ENCODE data around the gene SORCS2. TPM values are rescaled to one million over a fixed set of nuclear protein-coding genes. Genes with fewer than 3 reads are reported as not detected.

The SORCS2 gene
- total RNA-seq, 2 experiments from 2014 or later, result 0.03 TPM; not detected in 1

DNA sequence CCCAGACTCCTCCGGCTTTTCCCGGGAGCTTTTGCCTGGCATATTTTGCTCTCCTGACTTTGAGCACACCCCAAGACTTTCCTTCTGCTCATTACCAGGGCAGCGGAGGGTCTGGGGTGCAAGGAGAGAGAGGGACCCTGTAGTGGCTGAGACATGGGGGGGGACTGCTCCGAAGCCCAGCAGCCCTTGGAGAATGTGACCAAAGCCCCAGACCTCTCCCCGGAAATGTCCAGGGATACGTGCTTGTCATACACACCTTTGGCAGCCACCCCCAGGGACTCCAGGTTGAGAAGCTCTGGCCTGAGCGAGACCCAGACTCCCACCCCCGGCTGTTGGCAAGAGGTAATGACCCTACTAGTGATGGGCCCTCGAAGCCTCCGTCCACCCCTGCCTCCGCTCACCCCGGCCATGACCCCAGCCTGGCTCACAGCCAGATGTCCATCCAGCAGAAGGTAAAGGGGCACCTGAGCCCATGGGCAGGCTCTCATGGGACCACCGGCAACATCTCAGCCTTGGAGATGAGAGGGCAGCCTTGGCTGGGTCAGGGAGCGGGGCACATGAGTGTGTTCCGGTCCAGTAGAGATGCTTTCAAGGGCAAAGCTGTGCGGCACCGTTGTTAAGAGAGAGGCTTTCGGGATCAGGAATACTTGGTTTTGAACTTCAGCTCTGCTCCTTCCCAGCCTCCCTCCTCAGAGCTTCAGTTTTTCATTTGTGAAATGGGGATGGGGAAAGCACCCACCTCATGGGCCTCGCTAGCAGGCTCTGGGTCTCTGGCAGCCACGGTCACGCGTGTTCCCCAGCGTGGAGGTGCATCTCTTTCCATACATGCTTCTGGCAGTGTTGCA, 240.4 kb downstream of the SORCS2 start:
- POLR2A ChIA-PET, result no interaction called here
- no TSS peak for BruUV-seq (replicated peaks)
- no peaks in the 10 kb centered on the region for H3K36me3 ChIP-seq (ENCODE audit: insufficient read depth, low read length)
- CTCF ChIA-PET (ENCODE audit: unreplicated experiment), result no interaction called here
- H3K9me2 ChIP-seq (ENCODE audit: insufficient read depth, low read length), result no peaks in the 10 kb centered on the region
- no peak overlapping the region for H3K27ac ChIP-seq (ENCODE audit: low read depth, low read length, poor library complexity, severe bottlenecking)
- H3K4me1 ChIP-seq (ENCODE audit: insufficient read depth, low read length, poor library complexity, severe bottlenecking), result no peaks in the 10 kb centered on the region
- H3K4me3 ChIP-seq (ENCODE audit: low read depth, low read length, poor library complexity, severe bottlenecking), result no peak overlapping the region
- no peak for TF ChIP-seq EZH2phosphoT487 (IDR thresholded peaks at IDR 0.05; ENCODE audit: borderline replicate concordance, low read depth, low read length)
- TF ChIP-seq, protein P1, sequence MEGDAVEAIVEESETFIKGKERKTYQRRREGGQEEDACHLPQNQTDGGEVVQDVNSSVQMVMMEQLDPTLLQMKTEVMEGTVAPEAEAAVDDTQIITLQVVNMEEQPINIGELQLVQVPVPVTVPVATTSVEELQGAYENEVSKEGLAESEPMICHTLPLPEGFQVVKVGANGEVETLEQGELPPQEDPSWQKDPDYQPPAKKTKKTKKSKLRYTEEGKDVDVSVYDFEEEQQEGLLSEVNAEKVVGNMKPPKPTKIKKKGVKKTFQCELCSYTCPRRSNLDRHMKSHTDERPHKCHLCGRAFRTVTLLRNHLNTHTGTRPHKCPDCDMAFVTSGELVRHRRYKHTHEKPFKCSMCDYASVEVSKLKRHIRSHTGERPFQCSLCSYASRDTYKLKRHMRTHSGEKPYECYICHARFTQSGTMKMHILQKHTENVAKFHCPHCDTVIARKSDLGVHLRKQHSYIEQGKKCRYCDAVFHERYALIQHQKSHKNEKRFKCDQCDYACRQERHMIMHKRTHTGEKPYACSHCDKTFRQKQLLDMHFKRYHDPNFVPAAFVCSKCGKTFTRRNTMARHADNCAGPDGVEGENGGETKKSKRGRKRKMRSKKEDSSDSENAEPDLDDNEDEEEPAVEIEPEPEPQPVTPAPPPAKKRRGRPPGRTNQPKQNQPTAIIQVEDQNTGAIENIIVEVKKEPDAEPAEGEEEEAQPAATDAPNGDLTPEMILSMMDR (conservative IDR thresholded peaks at IDR 0.05; ENCODE audit: low read length), result no peak
- no peaks in the 10 kb centered on the region for H3K9me3 ChIP-seq (ENCODE audit: low read length)
- no peak for DNase-seq (ENCODE audit: low spot score)
- no peaks in the 10 kb centered on the region for H4K20me1 ChIP-seq (ENCODE audit: insufficient read depth, low read length)
- intact Hi-C loops (cut with micrococcal nuclease; ENCODE audit: unreplicated experiment), result no loop called here
- no peak overlapping the region for H2AFZ ChIP-seq (ENCODE audit: low read length)
- no peaks in the 10 kb centered on the region for H3K79me2 ChIP-seq (ENCODE audit: insufficient read depth, low read depth, low read length)
- no peak overlapping the region for H3K4me2 ChIP-seq (ENCODE audit: low read length)

DNA sequence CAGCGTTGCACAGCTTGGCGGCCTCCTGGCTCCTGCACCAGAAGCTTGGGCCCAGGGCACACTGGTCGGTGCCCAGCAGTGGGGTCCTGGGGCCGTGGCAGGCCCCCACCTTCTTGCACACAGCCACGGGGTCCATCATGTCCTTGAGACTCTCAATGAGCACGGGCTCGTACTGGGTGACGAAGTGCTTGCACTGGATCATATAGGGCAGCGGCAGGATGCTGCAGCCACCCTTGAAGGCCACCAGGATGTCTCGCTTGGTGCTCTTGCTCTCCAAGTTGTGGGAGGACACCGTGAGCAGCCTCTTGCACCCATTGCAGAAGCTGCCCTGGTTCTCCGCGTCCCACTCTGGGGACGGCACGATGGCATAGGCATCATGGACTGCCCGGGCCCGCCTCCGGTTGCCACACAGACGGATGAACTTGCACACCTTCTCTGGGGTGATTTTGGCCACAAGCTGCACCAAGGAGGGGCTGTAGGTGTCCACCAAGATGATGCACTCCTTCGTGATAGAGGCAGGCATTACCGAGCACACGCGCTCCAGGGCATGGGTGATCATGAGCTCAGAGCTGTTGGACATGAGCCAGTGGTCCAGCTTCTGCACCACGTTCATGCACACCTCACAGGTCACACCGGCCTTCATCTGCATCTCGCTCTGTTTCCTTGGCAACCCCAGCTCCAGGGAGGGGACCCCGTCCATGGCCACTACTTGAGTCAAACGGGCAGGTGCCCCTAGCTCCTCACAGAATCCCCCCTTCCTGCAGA, 241.2 kb downstream of the SORCS2 start:
- intact Hi-C loops (cut with micrococcal nuclease; ENCODE audit: unreplicated experiment), result no loop called here
- ChIA-PET POLR2A (no interaction called here), CTCF (ENCODE audit: unreplicated experiment) (no interaction called here)
- no peak for DNase-seq (ENCODE audit: low spot score)
- TF ChIP-seq, protein P1 (conservative IDR thresholded peaks at IDR 0.05; ENCODE audit: low read length), result no peak
- no peak for TF ChIP-seq EZH2phosphoT487 (IDR thresholded peaks at IDR 0.05; ENCODE audit: borderline replicate concordance, low read depth, low read length)
- H3K36me3 ChIP-seq (ENCODE audit: insufficient read depth, low read length), result no peaks in the 10 kb centered on the region
- no peak overlapping the region for H3K27ac ChIP-seq (ENCODE audit: low read depth, low read length, poor library complexity, severe bottlenecking)
- H4K20me1 ChIP-seq (ENCODE audit: insufficient read depth, low read length), result no peaks in the 10 kb centered on the region
- H2AFZ ChIP-seq (ENCODE audit: low read length), result no peak overlapping the region
- no peaks in the 10 kb centered on the region for H3K79me2 ChIP-seq (ENCODE audit: insufficient read depth, low read depth, low read length)
- H3K9me3 ChIP-seq (ENCODE audit: low read length), result no peaks in the 10 kb centered on the region
- H3K9me2 ChIP-seq (ENCODE audit: insufficient read depth, low read length), result no peaks in the 10 kb centered on the region
- H3K4me1 ChIP-seq (ENCODE audit: insufficient read depth, low read length, poor library complexity, severe bottlenecking), result no peaks in the 10 kb centered on the region
- no peak overlapping the region for H3K4me2 ChIP-seq (ENCODE audit: low read length)
- no TSS peak for BruUV-seq (replicated peaks)
- H3K4me3 ChIP-seq (ENCODE audit: low read depth, low read length, poor library complexity, severe bottlenecking), result no peak overlapping the region

All from OCI-LY7 (cell line).